Cerebellar nuclear complex (tissue), 1 donor: Measurements from ENCODE around the gene MAP3K9.

ENCODE experiments used
- DNase-seq, 2 experiments: peaks; one replicate each; lab custom pipeline; 2025; lab: John Stamatoyannopoulos, UW

MAP3K9 gene

DNA sequence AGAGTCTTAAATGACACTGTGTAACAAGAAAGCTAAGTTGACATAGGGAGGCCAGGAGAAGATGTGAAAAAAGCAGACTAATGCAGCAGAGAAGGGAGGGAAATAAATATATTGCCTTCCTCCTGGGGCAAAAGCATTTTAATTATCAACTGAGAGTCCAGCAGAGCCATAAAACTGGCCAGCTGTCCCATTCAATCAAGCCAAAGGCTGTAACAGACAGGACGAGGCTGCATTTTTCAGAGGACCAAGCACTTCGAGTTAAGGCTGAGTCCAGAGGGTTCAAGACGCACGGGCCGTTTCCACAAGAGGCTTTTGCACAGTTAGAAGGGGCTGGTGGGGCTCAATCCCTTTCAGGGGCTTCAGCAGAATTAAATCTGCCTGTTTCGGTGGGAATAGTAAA, 20.4 kb downstream of the MAP3K9 start:
- no peak for DNase-seq

DNA sequence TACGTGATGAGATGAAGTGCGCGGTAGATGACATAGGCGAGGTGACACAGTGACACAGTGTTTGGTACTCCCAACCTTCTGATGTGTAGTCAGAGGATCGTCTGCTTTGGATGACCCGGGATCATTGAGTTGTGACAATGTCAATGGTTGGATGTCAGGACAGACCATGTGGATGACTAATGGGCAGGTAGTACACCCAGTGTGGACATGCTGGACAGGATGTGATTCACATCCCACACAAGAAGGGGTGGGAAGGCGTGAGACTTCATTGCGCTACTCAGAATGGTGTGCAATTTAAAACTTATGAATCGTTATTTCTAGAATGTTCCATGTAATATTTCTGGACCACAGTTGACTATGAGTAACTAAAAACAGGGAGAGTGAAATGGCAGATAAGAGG, 23.8 kb downstream of the MAP3K9 start:
- DNase-seq: no peak

- no peak for DNase-seq
Observed at GRCh38 chr14:70784886-70785285, 24.4 kb downstream of the MAP3K9 start.

- DNase-seq: no peak
Observed at GRCh38 chr14:70782361-70782760, 27.0 kb downstream of the MAP3K9 start.

DNA sequence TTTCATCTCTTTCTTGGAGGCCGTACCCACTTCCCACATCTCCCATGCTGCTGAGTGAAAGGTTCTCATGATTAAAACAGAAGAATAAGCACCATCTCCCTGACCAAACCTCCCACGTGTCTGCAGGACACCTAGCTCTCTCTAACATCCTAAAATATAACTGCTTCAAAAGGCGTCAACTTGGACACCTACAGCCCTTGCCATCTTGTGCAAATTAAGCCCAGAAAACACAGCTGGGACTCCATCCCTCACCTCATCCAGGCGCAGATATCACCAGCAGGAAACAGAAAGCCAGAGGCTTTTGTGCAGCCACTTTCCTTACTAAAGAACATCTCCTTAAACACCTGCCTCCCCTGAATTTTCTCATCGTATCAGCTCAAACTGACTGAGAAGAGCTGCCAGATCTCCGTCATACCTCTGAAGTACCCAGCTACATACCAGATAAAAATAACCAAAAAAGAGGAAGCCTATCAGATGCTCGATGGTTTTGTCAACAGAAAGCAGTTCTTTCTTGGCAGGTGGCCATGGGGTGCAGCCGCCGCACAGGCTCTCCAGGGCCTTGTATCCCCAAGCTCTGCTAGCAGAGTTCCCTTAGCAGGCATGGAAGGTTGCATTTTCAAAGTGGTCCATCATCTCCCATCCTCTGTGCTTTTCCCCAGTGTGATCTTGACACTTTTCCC, 28.8 kb downstream of the MAP3K9 start:
- DNase-seq: no peak

DNA sequence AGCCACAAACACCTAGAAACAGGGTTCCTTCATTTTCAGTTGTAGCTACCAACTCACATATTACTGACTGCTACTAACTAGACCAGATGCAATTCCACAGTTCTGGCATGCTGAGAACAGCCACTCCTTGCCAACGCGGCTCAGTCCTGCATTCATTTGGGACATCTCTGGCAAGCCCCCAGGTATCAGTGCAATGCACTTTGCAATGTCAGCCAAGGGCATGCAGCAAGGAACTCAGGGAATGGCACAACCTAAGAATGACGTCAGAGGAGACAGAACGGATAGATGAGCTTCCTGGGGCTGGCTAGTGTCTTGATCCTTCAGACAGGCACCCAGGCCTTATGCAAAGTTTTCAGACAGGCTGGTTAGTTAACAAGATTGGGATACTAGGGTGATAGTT, 29.6 kb downstream of the MAP3K9 start:
- DNase-seq: no peak

DNA sequence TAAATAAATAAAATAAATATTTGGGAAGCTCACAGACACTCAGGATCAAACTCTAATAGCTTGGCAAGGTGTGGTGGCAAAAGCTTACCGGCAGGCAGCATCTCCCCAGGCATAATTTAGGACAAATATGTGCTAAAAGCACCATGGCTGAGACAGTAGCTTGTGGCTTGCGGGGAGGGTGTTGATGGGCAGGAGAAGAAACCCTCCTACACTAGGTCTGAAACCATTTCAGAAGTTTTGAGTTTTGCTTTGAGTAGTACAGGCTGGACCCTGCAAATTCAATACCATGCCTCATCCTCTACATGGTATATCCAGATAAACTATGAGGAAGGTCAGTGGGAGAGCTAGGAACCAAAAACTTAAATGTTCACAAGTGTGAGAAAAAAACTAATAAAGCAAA, 33.1 kb downstream of the MAP3K9 start:
- DNase-seq: no peak

- DNase-seq: no peak
Observed at GRCh38 chr14:70773182-70773862, 36.0 kb downstream of the MAP3K9 start.

DNA sequence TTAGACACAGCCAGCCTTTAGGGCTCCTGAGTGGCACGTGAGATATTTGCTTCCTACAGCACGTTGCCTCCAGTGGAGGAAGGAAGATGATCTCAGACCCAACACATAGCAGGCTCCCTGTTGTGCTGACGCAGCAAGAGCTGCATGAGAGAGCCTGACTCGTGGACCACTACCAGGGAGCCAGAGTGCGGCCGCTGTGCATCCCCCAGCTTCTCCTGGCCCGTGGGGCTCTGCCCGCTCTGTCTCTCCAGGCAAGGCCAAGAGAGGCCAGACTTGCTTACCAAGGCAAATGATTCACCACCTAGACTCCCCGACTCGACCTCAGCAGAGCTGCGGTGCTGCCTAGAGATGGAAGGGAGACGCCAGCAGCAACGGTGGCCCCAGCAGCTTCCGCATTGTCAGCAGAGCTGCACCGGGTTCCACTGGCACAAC, 37.5 kb downstream of the MAP3K9 start:
- no peak for DNase-seq

DNA sequence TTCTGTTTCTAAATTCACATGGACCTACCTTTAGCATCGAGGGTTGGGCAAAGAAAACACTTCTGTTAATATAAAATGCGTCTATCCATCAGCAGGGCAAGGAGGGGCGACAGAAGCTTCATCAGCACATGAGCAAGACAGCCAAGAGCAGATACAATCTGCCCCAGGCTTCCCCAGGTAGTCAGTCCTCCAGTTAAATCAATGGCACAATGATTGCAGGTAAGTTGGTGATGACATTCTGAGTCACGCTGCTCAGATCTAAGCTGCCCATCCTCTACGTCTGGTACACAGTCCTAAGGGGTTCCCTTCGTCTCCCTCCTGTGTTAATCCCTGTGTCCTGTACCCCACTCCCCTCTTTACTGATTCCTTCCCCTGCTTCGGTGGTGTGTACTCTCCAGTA, 38.8 kb downstream of the MAP3K9 start:
- no peak for DNase-seq

- no peak for DNase-seq
Observed at GRCh38 chr14:70759398-70759797, 49.9 kb downstream of the MAP3K9 start.

DNA sequence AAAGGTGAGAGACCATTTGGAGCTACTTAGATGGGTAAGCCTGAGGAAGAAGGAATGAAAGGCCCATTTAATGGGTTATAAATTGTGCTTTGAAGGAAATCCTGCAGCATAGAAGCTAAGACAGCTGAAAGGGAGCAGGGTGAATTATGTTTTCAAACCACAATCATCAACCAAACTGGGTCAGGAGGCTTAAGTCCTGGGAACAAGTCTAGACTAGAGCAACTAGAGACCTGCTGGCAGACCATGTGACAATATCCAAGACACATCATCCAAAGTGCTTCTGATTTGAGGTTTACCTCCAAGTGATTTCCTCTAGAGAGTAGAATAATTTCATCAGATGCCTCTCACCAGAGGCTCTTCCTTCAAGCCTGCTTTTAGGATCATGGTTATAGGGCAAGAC, 53.7 kb downstream of the MAP3K9 start:
- DNase-seq: no peak

DNA sequence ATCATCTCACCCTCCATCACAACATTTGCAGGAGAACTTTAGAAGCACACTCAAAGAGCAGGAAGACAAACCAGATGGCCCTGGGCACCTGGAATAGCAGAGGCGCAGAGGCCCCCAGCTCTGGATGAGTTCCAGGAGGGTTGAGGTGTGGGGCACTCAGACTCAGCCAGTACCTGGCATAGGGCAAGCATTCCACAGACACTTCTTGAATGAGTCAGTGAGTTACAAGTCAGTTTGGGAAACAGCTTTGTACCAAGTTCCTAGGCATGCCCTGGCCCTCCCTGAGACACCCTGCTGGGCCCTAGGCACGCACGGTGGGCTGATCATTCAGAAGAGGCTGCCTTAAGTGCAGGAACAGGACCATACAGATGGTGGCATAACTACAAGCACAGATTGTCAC, 54.3 kb downstream of the MAP3K9 start:
- DNase-seq: no peak

- DNase-seq: no peak
Observed at GRCh38 chr14:70753518-70753953, 55.8 kb downstream of the MAP3K9 start.

DNA sequence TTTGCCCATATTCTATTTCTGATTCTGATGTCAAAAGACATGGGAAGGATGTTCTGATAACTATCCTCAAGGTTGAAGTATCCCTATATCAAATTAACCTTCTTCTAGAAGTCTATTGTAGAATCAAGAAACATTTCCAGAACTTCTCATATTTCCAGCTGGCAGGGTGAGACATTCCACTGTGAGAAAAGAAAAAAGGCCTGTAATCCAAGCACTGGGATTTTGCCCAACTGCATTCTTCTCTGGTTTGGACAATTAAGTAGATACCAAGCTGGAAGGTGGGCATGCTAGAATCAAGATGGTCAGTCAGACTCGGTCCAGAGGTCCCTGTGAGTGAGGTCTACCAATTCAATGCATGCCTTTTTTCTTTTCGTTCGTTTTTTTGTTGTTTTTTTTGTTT, 60.9 kb downstream of the MAP3K9 start:
- DNase-seq: no peak

DNA sequence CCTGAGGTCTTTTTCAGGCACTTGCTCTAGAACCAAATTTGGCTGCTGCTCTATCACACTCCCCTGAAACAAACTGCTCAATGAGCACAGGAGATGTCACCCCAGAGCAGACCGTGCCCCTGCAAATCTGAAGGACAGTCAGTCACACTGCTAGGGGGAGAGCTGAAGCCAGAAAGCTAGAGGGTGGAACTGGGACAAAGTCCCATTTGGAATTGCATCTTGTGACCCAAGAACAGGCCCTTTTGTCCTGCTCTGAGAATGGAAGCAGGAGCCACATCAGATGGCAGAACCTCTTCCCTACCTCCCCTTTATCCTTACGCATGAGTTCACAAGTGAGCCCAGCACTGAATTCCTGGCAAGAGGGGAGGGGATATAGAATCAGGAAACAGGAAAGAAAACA, 64.7 kb downstream of the MAP3K9 start:
- DNase-seq: no peak

GRCh38 chr14:70742316-70742715, 67.0 kb downstream of the MAP3K9 start:
- DNase-seq: no peak

DNA sequence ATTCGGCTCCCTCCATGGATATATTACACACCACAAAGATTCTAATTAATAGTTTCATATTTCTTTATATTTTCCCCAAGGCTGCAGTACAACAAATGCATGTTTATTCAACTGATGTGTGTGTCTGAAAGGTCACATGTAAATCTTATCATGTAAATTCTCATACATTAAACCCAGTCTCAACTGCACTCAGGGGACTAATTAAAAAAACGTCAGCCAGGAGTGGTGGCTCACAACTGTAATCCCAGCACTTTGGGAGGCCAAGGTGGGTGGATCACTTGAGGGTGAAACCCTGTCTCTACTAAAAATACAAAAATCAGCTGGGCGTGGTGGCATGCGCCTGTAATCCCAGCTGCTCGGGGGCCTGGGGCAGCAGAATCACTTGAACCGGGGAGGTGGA, 67.8 kb downstream of the MAP3K9 start:
- DNase-seq: no peak

GRCh38 chr14:70735043-70735442, 74.3 kb downstream of the MAP3K9 start:
- no peak for DNase-seq

- DNase-seq: no peak
Observed at GRCh38 chr14:70731447-70732239, 77.7 kb downstream of the MAP3K9 start.

GRCh38 chr14:70730393-70730792, 78.9 kb downstream of the MAP3K9 start:
- DNase-seq: no peak

GRCh38 chr14:70726651-70727375, 82.5 kb downstream of the MAP3K9 start:
- no peak for DNase-seq
